ENCODE results near the gene NASP.

The NASP gene

DNA sequence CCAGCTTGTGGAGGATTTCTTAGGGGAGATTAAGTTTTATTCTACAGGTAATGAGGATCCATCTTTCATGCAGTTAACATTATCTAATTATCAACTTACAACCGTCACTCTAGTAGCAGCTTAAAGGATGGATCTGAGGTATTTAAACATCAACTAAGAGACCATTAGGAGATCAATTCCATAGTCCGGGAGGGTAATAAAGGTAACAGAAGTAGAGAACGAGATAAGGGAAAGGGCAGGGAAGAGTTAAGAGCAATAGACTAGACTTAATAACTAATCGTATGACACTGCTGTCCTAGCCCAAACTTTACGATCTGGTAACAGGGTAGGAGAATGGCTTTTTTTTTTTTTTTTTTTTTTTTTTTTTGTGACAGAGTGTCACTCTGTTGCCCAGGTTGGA is 59.5 kb downstream of the NASP start:
- no peak overlapping the region for H3K27ac ChIP-seq
- H3K9ac ChIP-seq = no peak overlapping the region
- no peaks in the 10 kb centered on the region for H3K4me1 ChIP-seq
- H3K4me3 ChIP-seq (ENCODE audit: low read depth, low read length) = no peak overlapping the region
- TF ChIP-seq, protein P1, sequence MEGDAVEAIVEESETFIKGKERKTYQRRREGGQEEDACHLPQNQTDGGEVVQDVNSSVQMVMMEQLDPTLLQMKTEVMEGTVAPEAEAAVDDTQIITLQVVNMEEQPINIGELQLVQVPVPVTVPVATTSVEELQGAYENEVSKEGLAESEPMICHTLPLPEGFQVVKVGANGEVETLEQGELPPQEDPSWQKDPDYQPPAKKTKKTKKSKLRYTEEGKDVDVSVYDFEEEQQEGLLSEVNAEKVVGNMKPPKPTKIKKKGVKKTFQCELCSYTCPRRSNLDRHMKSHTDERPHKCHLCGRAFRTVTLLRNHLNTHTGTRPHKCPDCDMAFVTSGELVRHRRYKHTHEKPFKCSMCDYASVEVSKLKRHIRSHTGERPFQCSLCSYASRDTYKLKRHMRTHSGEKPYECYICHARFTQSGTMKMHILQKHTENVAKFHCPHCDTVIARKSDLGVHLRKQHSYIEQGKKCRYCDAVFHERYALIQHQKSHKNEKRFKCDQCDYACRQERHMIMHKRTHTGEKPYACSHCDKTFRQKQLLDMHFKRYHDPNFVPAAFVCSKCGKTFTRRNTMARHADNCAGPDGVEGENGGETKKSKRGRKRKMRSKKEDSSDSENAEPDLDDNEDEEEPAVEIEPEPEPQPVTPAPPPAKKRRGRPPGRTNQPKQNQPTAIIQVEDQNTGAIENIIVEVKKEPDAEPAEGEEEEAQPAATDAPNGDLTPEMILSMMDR (IDR thresholded peaks at IDR 0.05) = no peak
- H3K27me3 ChIP-seq (ENCODE audit: control insufficient read depth, insufficient read depth, low read length) = no peaks in the 10 kb centered on the region
- no peak overlapping the region for H3K4me2 ChIP-seq (ENCODE audit: low read length)
- no peaks in the 10 kb centered on the region for H3K36me3 ChIP-seq (ENCODE audit: control insufficient read depth, insufficient read depth, low read length)
- no peak overlapping the region for H2AFZ ChIP-seq
- H3K79me2 ChIP-seq = no peaks in the 10 kb centered on the region
- H3K9me3 ChIP-seq (ENCODE audit: control insufficient read depth, low read length) = no peaks in the 10 kb centered on the region

GRCh38 chr1:45643978-45644377 is 60.1 kb downstream of the NASP start:
- Histone ChIP-seq H3K9me3 (ENCODE audit: control insufficient read depth, low read length) (no peaks in the 10 kb centered on the region), H3K36me3 (ENCODE audit: control insufficient read depth, insufficient read depth, low read length) (no peaks in the 10 kb centered on the region), H3K4me3 (ENCODE audit: low read depth, low read length) (no peak overlapping the region), H2AFZ (no peak overlapping the region), H3K27ac (no peak overlapping the region), H3K4me2 (ENCODE audit: low read length) (no peak overlapping the region), H3K79me2 (no peaks in the 10 kb centered on the region), H3K27me3 (ENCODE audit: control insufficient read depth, insufficient read depth, low read length) (no peaks in the 10 kb centered on the region), H3K4me1 (no peaks in the 10 kb centered on the region), H3K9ac (no peak overlapping the region)
- TF ChIP-seq, protein P1 (IDR thresholded peaks at IDR 0.05) = no peak

DNA sequence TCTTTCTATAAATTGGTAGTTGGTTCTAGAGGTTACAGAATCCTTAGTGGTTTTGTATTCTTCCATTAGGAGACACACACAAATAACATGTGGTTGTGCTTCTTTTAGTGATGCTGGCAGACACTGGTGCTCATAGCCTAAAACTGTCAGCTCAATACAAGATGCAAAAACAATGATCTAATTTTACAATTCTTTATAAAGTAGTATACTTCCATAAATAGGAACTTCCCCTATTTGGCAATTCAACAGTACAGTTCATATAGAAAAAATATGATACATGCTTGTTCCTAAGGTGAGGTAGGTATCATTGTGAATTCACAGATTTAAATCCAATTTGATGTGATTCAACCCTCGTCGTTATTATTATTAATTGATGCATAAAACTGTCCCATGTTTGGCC is 60.8 kb downstream of the NASP start:
- Histone ChIP-seq H3K9me3 (ENCODE audit: control insufficient read depth, low read length) (no peaks in the 10 kb centered on the region), H3K4me2 (ENCODE audit: low read length) (no peak overlapping the region), H2AFZ (no peak overlapping the region), H3K4me1 (no peaks in the 10 kb centered on the region), H3K27ac (no peak overlapping the region), H3K27me3 (ENCODE audit: control insufficient read depth, insufficient read depth, low read length) (no peaks in the 10 kb centered on the region), H3K4me3 (ENCODE audit: low read depth, low read length) (no peak overlapping the region), H3K79me2 (no peaks in the 10 kb centered on the region), H3K36me3 (ENCODE audit: control insufficient read depth, insufficient read depth, low read length) (no peaks in the 10 kb centered on the region), H3K9ac (no peak overlapping the region)
- TF ChIP-seq, protein P1 (IDR thresholded peaks at IDR 0.05) = no peak

- H3K9ac ChIP-seq = no peak overlapping the region
- no peak overlapping the region for H3K4me2 ChIP-seq (ENCODE audit: low read length)
- no peak overlapping the region for H3K4me3 ChIP-seq (ENCODE audit: low read depth, low read length)
- TF ChIP-seq, protein P1 (IDR thresholded peaks at IDR 0.05) = no peak
- H3K9me3 ChIP-seq (ENCODE audit: control insufficient read depth, low read length) = no peaks in the 10 kb centered on the region
- no peaks in the 10 kb centered on the region for H3K36me3 ChIP-seq (ENCODE audit: control insufficient read depth, insufficient read depth, low read length)
- no peak overlapping the region for H2AFZ ChIP-seq
- no peaks in the 10 kb centered on the region for H3K27me3 ChIP-seq (ENCODE audit: control insufficient read depth, insufficient read depth, low read length)
- no peaks in the 10 kb centered on the region for H3K79me2 ChIP-seq
- H3K4me1 ChIP-seq = no peaks in the 10 kb centered on the region
- H3K27ac ChIP-seq = no peak overlapping the region
Observed at GRCh38 chr1:45647248-45648021, 63.6 kb downstream of the NASP start.
